GM12878 (cell line): ENCODE measurements around the gene RECK. TPM values are rescaled to one million over a fixed set of nuclear protein-coding genes. Genes with fewer than 3 reads are reported as not detected.

Source experiments
- ATAC-seq: fragments of 200-7000 bp; cut with Tn5 transposase; 3 replicates; pipeline ENCODE4 v1.9.1; 2020; ENCODE audit warnings: mild to moderate bottlenecking, moderate library complexity
- BruUV-seq: library from RNA; stranded (reverse); fragments of 400-500 nt; replicated peaks from 2 replicates; lab custom pipeline; 2021; lab: Mats Ljungman, UMichigan
- CTCF ChIA-PET: fragments of 300-600 bp; sonication (Branson Sonifier 250); formaldehyde crosslinking; extraction: SDS; loops from one replicate; lab custom pipeline; 2021; ENCODE audit warnings: inconsistent platforms; lab: Yijun Ruan, JAX
- POLR2A ChIA-PET: fragments of 350-600 bp; formaldehyde crosslinking; extraction: SDS; loops from one replicate; lab custom pipeline; 2021; ENCODE audit warnings: inconsistent platforms; lab: Charles Lee
- RAD21 ChIA-PET: fragments of 300-600 bp; sonication (Branson Sonifier 250); formaldehyde crosslinking; loops from one replicate; lab custom pipeline; 2023; ENCODE audit warnings: antibody characterized with exemption; ENCODE audit not compliant: unreplicated experiment; lab: Charles Lee
- SMC1A ChIA-PET: fragments of 300-600 bp; sonication (Branson Sonifier 250); formaldehyde crosslinking; loops from one replicate; lab custom pipeline; 2023; ENCODE audit not compliant: unreplicated experiment, uncharacterized antibody; lab: Charles Lee
- DNase-seq: peaks from one replicate; pipeline ENCODE4 v3.0.0-alpha.2; 2011; ENCODE audit warnings: low read depth, low spot score
- FAIRE-seq: peaks from 3 replicates; lab custom pipeline; 2011; peaks lifted over from hg19 to GRCh38; lab: Jason Lieb, UNC
- H2AFZ ChIP-seq: 2 replicates; pipeline ENCODE4 v1.6.0; 2011; ENCODE audit warnings: low read depth, low read length, control low read depth; ENCODE audit not compliant: control insufficient read depth
- H3K27ac ChIP-seq: 2 replicates; pipeline ENCODE4 v1.5.1; 2011; ENCODE audit warnings: control low read depth; ENCODE audit not compliant: control insufficient read depth, insufficient read depth
- H3K27me3 ChIP-seq, 2 experiments: replicated peaks in 1 of 2; 2 replicates each; pipeline versions ENCODE4 v1.6.0 to v1.6.1; 2011; ENCODE audit warnings: low read length in 1 of 2; ENCODE audit not compliant: control insufficient read depth in 2 of 2, insufficient read depth in 2 of 2
- H3K36me3 ChIP-seq, 2 experiments: 2 replicates each; pipeline ENCODE4 v1.5.1; 2011; ENCODE audit warnings: low read length in 1 of 2; ENCODE audit not compliant: control insufficient read depth in 2 of 2, insufficient read depth in 2 of 2
- H3K4me1 ChIP-seq: 2 replicates; pipeline ENCODE4 v1.6.1; 2011; ENCODE audit warnings: mild to moderate bottlenecking, low read length, moderate library complexity, mixed read lengths; ENCODE audit not compliant: control insufficient read depth, insufficient read depth
- H3K4me2 ChIP-seq: 2 replicates; pipeline ENCODE4 v1.6.0; 2011; ENCODE audit warnings: control low read depth; ENCODE audit not compliant: control insufficient read depth, insufficient read depth
- H3K4me3 ChIP-seq: fragments of 200-600 bp; sonication (generic); 2 replicates; pipeline ENCODE4 v1.5.1; 2016
- H3K79me2 ChIP-seq: 2 replicates; pipeline ENCODE4 v1.6.0; 2011; ENCODE audit warnings: low read length; ENCODE audit not compliant: control insufficient read depth, insufficient read depth
- H3K9ac ChIP-seq: 2 replicates; pipeline ENCODE4 v1.8.0; 2011; ENCODE audit warnings: low read length, control low read depth, mixed read lengths; ENCODE audit not compliant: control insufficient read depth, insufficient read depth
- H3K9me3 ChIP-seq: replicated peaks from 3 replicates; pipeline ENCODE4 v1.5.1; 2011; ENCODE audit warnings: mild to moderate bottlenecking, low read length; ENCODE audit not compliant: control insufficient read depth, insufficient read depth
- H4K20me1 ChIP-seq: 2 replicates; pipeline ENCODE4 v1.6.0; 2011; ENCODE audit not compliant: control insufficient read depth, insufficient read depth
- EP300 ChIP-seq, 2 experiments: fragments of 150-350 bp in 1 of 2; IDR thresholded peaks; 2 replicates each; pipeline ENCODE4 v1.6.1; 2011 to 2012; ENCODE audit warnings: low read depth in 2 of 2, low read length in 2 of 2, borderline replicate concordance in 1 of 2, improper control_type of control experiment in 1 of 2, inconsistent platforms in 1 of 2; ENCODE audit not compliant: control insufficient read depth in 1 of 2
- LARP7 ChIP-seq: fragments of 450-650 bp; IDR thresholded peaks from 2 replicates; pipeline ENCODE4 v1.6.1; 2017; ENCODE audit warnings: mild to moderate bottlenecking
- TCF3 ChIP-seq: IDR thresholded peaks from 2 replicates; pipeline ENCODE4 v1.6.1; 2012; ENCODE audit warnings: low read depth, mild to moderate bottlenecking, low read length, borderline replicate concordance; ENCODE audit not compliant: insufficient read depth
- ZNF384 ChIP-seq: IDR thresholded peaks from 2 replicates; pipeline ENCODE4 v1.6.1; 2012; ENCODE audit warnings: low read depth, mild to moderate bottlenecking, low read length, improper control_type of control experiment, borderline replicate concordance
- WGBS: methylation state at CpG from one replicate; pipeline ENCODE4 v1.1.6; 2016; ENCODE audit warnings: low lambda C conversion rate; ENCODE audit not compliant: insufficient replicate concordance, insufficient coverage; ENCODE audit errors: missing lambda C conversion rate; 5-methylcytosine and 5-hydroxymethylcytosine counted together
- in situ Hi-C: fragments of 300-500 bp; cut with MboI; formaldehyde crosslinking; loops from 9 replicates; pipeline ENCODE4 v1.14.3; 2018; ENCODE audit warnings: mixed read lengths
- intact Hi-C: fragments of 100-400 bp; cut with micrococcal nuclease; formaldehyde crosslinking; loops from one replicate; pipeline ENCODE4 v1.14.2; 2022; ENCODE audit not compliant: unreplicated experiment
- polyA plus RNA-seq, 11 experiments: library from polyadenylated mRNA; depleted of rRNA in 4 of 11; unstranded in 6 of 11; stranded (reverse) in 5 of 11; fragments of >200 nt; fragmentation: Nextera tagmentation in 4 of 11; fragmentation: Illumina TruSeq in 1 of 11; extraction: Ambion mirVana in 4 of 11; extraction: Trizol in 1 of 11; gene quantifications; 1 replicate in 1 of 11; 2 replicates in 10 of 11; pipeline versions ENCODE4 v1.2.1 to v1.2.3, GENCODE V29; 2011 to 2016; ENCODE audit warnings: inconsistent platforms in 2 of 11, missing spikeins in 2 of 11, low read depth in 1 of 11
- total RNA-seq, 4 experiments: library from RNA; depleted of rRNA in 3 of 4; stranded (reverse); fragments of >200 nt in 3 of 4; fragmentation: Illumina TruSeq in 1 of 4; extraction: Trizol in 1 of 4; gene quantifications; 2 replicates each; pipeline versions ENCODE4 v1.2.1 to v1.2.3, GENCODE V29; 2013 to 2021

Gene RECK
- total and polyA plus RNA-seq, 10 of the 15 experiments (the other 5 are each of a cell fraction or from before 2014, with no cell fraction given): 0.02 to 0.40 (median 0.13) TPM

GRCh38 chr9:36164372-36164771, 127.7 kb downstream of the RECK start:
- no peaks in the 10 kb centered on the region for H3K36me3 ChIP-seq
- no peak overlapping the region for H3K4me3 ChIP-seq
- no peaks in the 10 kb centered on the region for H4K20me1 ChIP-seq
- H3K79me2 ChIP-seq: no peaks in the 10 kb centered on the region
- BruUV-seq: no TSS peak
- no peak overlapping the region for H3K9ac ChIP-seq
- ChIA-PET CTCF (interaction anchor here (0.7 to 7.8 kb wide), 11 partner anchors 8 to 165 kb away, joined by 3 to 258 read pairs (median 5); no protein-coding TSS in a partner anchor), SMC1A (interaction anchor here (1.1 to 9.1 kb wide), 2 partner anchors 14 to 62 kb away, joined by 4 to 134 read pairs; no protein-coding TSS in a partner anchor)
- in situ Hi-C loops: no loop called here
- H3K4me1 ChIP-seq: peaks cover 3% of the 10 kb centered on the region; the same call in 1 of the 2 replicates
- H3K4me2 ChIP-seq: no peak overlapping the region
- H2AFZ ChIP-seq: no peak overlapping the region
- no peaks in the 10 kb centered on the region; a peak in 2 of 4 replicates for H3K27me3 ChIP-seq
- DNase-seq: no peak
- TF ChIP-seq EP300 (IDR thresholded peaks at IDR 0.05; ENCODE audit: borderline replicate concordance in 1 of 2, control insufficient read depth in 1 of 2, low read depth in 2 of 2, low read length in 2 of 2) (no peak), ZNF384 (no peak)
- TF ChIP-seq, all 136 proteins: peak for 0
- POLR2A ChIA-PET: no interaction called here
- WGBS: 69% methylated on average over 6 of the region's 6 CpGs
- Histone ChIP-seq H3K27ac (no peak overlapping the region), H3K9me3 (no peaks in the 10 kb centered on the region)
- FAIRE-seq (no peak), ATAC-seq (no peak)
- intact Hi-C loops: loop anchor here (10.0 kb wide), 1 partner anchor 130 kb away; the partner anchor contains the start of gene RECK
- RAD21 ChIA-PET: interaction anchor here (7.2 kb wide), 1 partner anchor 62 kb away, joined by 105 read pairs; no protein-coding TSS in a partner anchor

GRCh38 chr9:36164989-36165388, 128.3 kb downstream of the RECK start:
- CTCF ChIA-PET: interaction anchor here (0.6 to 7.8 kb wide), 11 partner anchors 9 to 68 kb away, joined by 3 to 258 read pairs (median 6); no protein-coding TSS in a partner anchor
- 31% methylated on average over 3 of the region's 3 CpGs for WGBS
- in situ Hi-C loops: loop anchor here (5.0 kb wide), 1 partner anchor 63 kb away; no protein-coding TSS in a partner anchor

More at GRCh38 chr9:36164989-36165388, 128.3 kb downstream of the RECK start:
- TF ChIP-seq LARP7 (no peak), TCF3 (no peak)
- Histone ChIP-seq H2AFZ (no peak overlapping the region), H3K9me3 (no peaks in the 10 kb centered on the region), H3K4me1 (peaks cover 3% of the 10 kb centered on the region; the same call in 1 of the 2 replicates), H3K27ac (no peak overlapping the region), H3K79me2 (no peaks in the 10 kb centered on the region), H4K20me1 (no peaks in the 10 kb centered on the region), H3K27me3 (no peaks in the 10 kb centered on the region; a peak in 2 of 4 replicates), H3K4me2 (no peak overlapping the region), H3K9ac (no peak overlapping the region), H3K36me3 (no peaks in the 10 kb centered on the region), H3K4me3 (no peak overlapping the region)
- RAD21 ChIA-PET: interaction anchor here (7.2 kb wide), 1 partner anchor 63 kb away, joined by 105 read pairs; no protein-coding TSS in a partner anchor
- POLR2A ChIA-PET: no interaction called here
- FAIRE-seq (no peak), ATAC-seq (no peak), DNase-seq (no peak)
- intact Hi-C loops: loop anchor here (10.0 kb wide), 1 partner anchor 130 kb away; the partner anchor contains the start of gene RECK
- SMC1A ChIA-PET: interaction anchor here (1.1 to 9.1 kb wide), 2 partner anchors 15 to 62 kb away, joined by 4 to 134 read pairs; no protein-coding TSS in a partner anchor
- BruUV-seq: no TSS peak
